Heart left ventricle (tissue), 16 donors: ENCODE data around the gene OSBPL7. TPM values are rescaled to one million over a fixed set of nuclear protein-coding genes. Genes with fewer than 3 reads are reported as not detected.

Experiments used
- ATAC-seq, 4 donors: fragments of 200-7000 bp; cut with Tn5 transposase; one replicate each; pipeline ENCODE4 v1.9.1; 2020 to 2022; ENCODE audit warnings: moderate library complexity in 4 of 4, mild to moderate bottlenecking in 3 of 4, moderate number of reproducible peaks in 1 of 4
- DNase-seq, 5 donors: peaks; one replicate each; pipeline ENCODE4 v3.0.0-alpha.2; 2020
- H3K27ac ChIP-seq, 12 donors: fragments of 200-600 bp; sonication (generic) in 4 of 12; one replicate each; pipeline versions ENCODE4 v1.5.0 to v1.8.0; 2016 to 2022; ENCODE audit warnings: mild to moderate bottlenecking in 2 of 12
- H3K27me3 ChIP-seq, 9 donors: fragments of 200-600 bp; sonication (generic) in 2 of 9; one replicate each; pipeline versions ENCODE4 v1.5.1 to v1.8.0; 2016 to 2022; ENCODE audit warnings: mild to moderate bottlenecking in 3 of 9
- H3K36me3 ChIP-seq, 9 donors: fragments of 200-600 bp; sonication (generic) in 2 of 9; one replicate each; pipeline versions ENCODE4 v1.5.0 to v1.8.0; 2018 to 2022; ENCODE audit warnings: mild to moderate bottlenecking in 2 of 9
- H3K4me1 ChIP-seq, 12 donors: fragments of 200-600 bp; sonication (generic) in 4 of 12; one replicate each; pipeline versions ENCODE4 v1.5.0 to v1.8.0; 2016 to 2022; ENCODE audit warnings: mild to moderate bottlenecking in 3 of 12
- H3K4me3 ChIP-seq, 12 donors: fragments of 200-600 bp; sonication (generic) in 4 of 12; one replicate each; pipeline versions ENCODE4 v1.5.0 to v1.8.0; 2017 to 2022; ENCODE audit warnings: mild to moderate bottlenecking in 9 of 12, moderate library complexity in 4 of 12
- H3K9me3 ChIP-seq, 12 donors: fragments of 200-600 bp; sonication (generic) in 4 of 12; one replicate each; pipeline versions ENCODE4 v1.5.0 to v1.8.0; 2016 to 2022; ENCODE audit warnings: mild to moderate bottlenecking in 1 of 12
- CTCF ChIP-seq, 12 donors: fragments of 200-600 bp; sonication (generic) in 4 of 12; IDR thresholded peaks; one replicate each; pipeline versions ENCODE4 v1.5.0 to v1.8.0; 2018 to 2022; ENCODE audit warnings: antibody characterized with exemption in 12 of 12, mild to moderate bottlenecking in 5 of 12
- POLR2A ChIP-seq, 2 donors: fragments of 450-650 bp; IDR thresholded peaks; one replicate each; pipeline ENCODE4 v1.6.1; 2017; ENCODE audit warnings: antibody characterized with exemption in 2 of 2, mild to moderate bottlenecking in 2 of 2, moderate library complexity in 2 of 2
- WGBS, 4 donors: extraction: QIAGEN DNeasy Blood & Tissue Kit in 2 of 4; methylation state at CpG; one replicate each; pipeline versions ENCODE4 v1.1.5 to v1.1.7; 2013 to 2018; 5-methylcytosine and 5-hydroxymethylcytosine counted together
- intact Hi-C, 10 donors: fragments of 100-400 bp; cut with DNase I; formaldehyde crosslinking; loops; one replicate each; pipeline versions ENCODE4 v1.11.1 to v1.14.2; 2022
- polyA plus RNA-seq, 2 donors: library from polyadenylated mRNA; stranded (reverse); fragments of 200-250 nt; gene quantifications; one replicate each; pipeline ENCODE4 v1.2.3, GENCODE V29; 2013
- total RNA-seq, 9 donors: library from RNA; depleted of rRNA in 2 of 9; stranded (reverse); fragments of >200 nt in 2 of 9; fragmentation: NEBNext Ultra II Directional in 3 of 9; extraction: Animal tissue kit (Norgen Biotek cat#: 25700) in 3 of 9; gene quantifications; one replicate each; pipeline versions ENCODE4 v1.1.0 to v1.2.4, GENCODE V29; 2016 to 2023
- donor health status: ischemic (EF 13 %, LVEDD 7.1; RV severe dilation, severe dysfunction).
- donor health status: healthy with polysubstance abuse.
- donor health status: DM: no; HTN: yes; CAD: no.
- donor health status: DM: no; HTN: no; CAD: no.
- donor health status: ischemic (EF 25% LVEDD 6.9; RV normal size, moderate dysfunction).
- donor health status: ischemic (EF 25% LVEDD 5.7; RV mildly dilated, moderate dysfunction).
- donor health status: healthy.
- donor health status: DM: yes; HTN: yes; CAD: no.
- donor health status: ischemic (EF 35%, LVEDD 5.7; RV mildly dilated, moderate dysfunction).
- donor health status: nonischemic (EF 11% LVEDD 7.7; RV severe dilation, severe dysfunction).
- donor health status: DM: yes; HTN: yes; CAD: no.
- donor health status: PGD.
- donor health status: ischemic (EF 29% LVEDD 5.4; RV normal size, mild dysfunction).
- donor health status: nonischemic (EF 23%, LVEDD 6.1; RV moderate dilation, normal function).

OSBPL7 gene
- total and polyA plus RNA-seq, 11 donors: 1.5 to 7.4 (median 5.2) TPM

GRCh38 chr17:47862621-47863440 is 41.2 kb upstream of the OSBPL7 start:
- Histone ChIP-seq H3K27ac (no peak overlapping the region), H3K36me3 (no peaks in the 10 kb centered on the region), H3K4me3 (no peak overlapping the region), H3K9me3 (no peaks in the 10 kb centered on the region), H3K4me1 (no peaks in the 10 kb centered on the region), H3K27me3 (peaks cover 0 to 7% (median 0%) of the 10 kb centered on the region in 9 donors)
- DNase-seq (peak in 1 of 5 donors; percentile 56), ATAC-seq (no peak)
- intact Hi-C loops: no loop called here
- no peak for TF ChIP-seq POLR2A (IDR thresholded peaks at IDR 0.05)
- no peak for TF ChIP-seq CTCF (IDR thresholded peaks at IDR 0.05)
- 68 to 77% (median 77%) methylated on average over 7 of the region's 7 CpGs for WGBS, 4 donors

- WGBS, 4 donors: 90 to 97% (median 94%) methylated on average over 5 of the region's 5 CpGs
- Histone ChIP-seq H3K27me3 (peaks cover 0 to 22% (median 6%) of the 10 kb centered on the region in 9 donors), H3K36me3 (no peaks in the 10 kb centered on the region), H3K27ac (no peak overlapping the region), H3K9me3 (no peaks in the 10 kb centered on the region), H3K4me1 (peaks cover 0 to 12% (median 0%) of the 10 kb centered on the region in 12 donors), H3K4me3 (no peak overlapping the region)
- DNase-seq (no peak), ATAC-seq (no peak)
- TF ChIP-seq CTCF (IDR thresholded peaks at IDR 0.05) (no peak), POLR2A (IDR thresholded peaks at IDR 0.05) (no peak)
- intact Hi-C loops: no loop called here
These were observed 38.8 kb upstream of the OSBPL7 start for GRCh38 chr17:47860386-47860785.

GRCh38 chr17:47857551-47858455 is 36.2 kb upstream of the OSBPL7 start:
- Histone ChIP-seq H3K27ac (no peak overlapping the region), H3K4me3 (no peak overlapping the region), H3K4me1 (peaks cover 0 to 13% (median 0%) of the 10 kb centered on the region in 12 donors), H3K36me3 (no peaks in the 10 kb centered on the region), H3K27me3 (peaks cover 5 to 47% (median 32%) of the 10 kb centered on the region in 9 donors), H3K9me3 (no peaks in the 10 kb centered on the region)
- DNase-seq (peak in 1 of 5 donors; percentile 34), ATAC-seq (no peak)
- TF ChIP-seq POLR2A (IDR thresholded peaks at IDR 0.05): no peak
- no peak for TF ChIP-seq CTCF (IDR thresholded peaks at IDR 0.05)
- intact Hi-C loops: no loop called here
- 76 to 85% (median 83%) methylated on average over 16 of the region's 16 CpGs for WGBS, 4 donors

GRCh38 chr17:47856830-47857229 is 35.2 kb upstream of the OSBPL7 start:
- H3K27ac ChIP-seq: no peak overlapping the region
- H3K36me3 ChIP-seq: no peaks in the 10 kb centered on the region
- DNase-seq (no peak), ATAC-seq (no peak)
- H3K4me3 ChIP-seq: no peak overlapping the region
- intact Hi-C loops: no loop called here
- no peaks in the 10 kb centered on the region for H3K9me3 ChIP-seq
- H3K4me1 ChIP-seq: peaks cover 0 to 18% (median under 1%) of the 10 kb centered on the region in 12 donors
- TF ChIP-seq CTCF (IDR thresholded peaks at IDR 0.05): no peak
- TF ChIP-seq POLR2A (IDR thresholded peaks at IDR 0.05): no peak
- H3K27me3 ChIP-seq: peaks cover 14 to 57% (median 42%) of the 10 kb centered on the region in 9 donors
